ENCODE measurements around the gene WWOX.

DNA sequence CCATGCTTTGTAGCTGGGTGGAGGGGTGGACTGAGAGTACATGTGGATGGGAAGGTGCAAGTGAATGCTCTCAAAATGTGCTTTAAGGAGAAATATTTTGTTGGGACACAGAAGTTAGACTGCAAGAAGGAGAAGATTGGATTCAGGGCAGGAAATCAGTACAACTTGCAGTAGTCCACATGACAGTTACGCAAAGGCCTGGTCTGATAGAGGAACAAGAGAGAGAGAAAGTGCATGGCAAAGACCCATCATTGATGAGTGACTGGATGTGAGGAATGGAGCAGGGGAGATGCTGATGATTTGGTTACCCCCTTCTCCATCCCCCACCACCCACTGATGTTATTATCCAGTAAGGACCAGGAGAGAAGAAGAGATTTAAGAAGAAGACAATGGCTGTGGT, 1028.3 kb downstream of the WWOX start:
- TF ChIP-seq, protein P1, sequence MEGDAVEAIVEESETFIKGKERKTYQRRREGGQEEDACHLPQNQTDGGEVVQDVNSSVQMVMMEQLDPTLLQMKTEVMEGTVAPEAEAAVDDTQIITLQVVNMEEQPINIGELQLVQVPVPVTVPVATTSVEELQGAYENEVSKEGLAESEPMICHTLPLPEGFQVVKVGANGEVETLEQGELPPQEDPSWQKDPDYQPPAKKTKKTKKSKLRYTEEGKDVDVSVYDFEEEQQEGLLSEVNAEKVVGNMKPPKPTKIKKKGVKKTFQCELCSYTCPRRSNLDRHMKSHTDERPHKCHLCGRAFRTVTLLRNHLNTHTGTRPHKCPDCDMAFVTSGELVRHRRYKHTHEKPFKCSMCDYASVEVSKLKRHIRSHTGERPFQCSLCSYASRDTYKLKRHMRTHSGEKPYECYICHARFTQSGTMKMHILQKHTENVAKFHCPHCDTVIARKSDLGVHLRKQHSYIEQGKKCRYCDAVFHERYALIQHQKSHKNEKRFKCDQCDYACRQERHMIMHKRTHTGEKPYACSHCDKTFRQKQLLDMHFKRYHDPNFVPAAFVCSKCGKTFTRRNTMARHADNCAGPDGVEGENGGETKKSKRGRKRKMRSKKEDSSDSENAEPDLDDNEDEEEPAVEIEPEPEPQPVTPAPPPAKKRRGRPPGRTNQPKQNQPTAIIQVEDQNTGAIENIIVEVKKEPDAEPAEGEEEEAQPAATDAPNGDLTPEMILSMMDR (IDR thresholded peaks at IDR 0.05; ENCODE audit: borderline replicate concordance, extremely low read depth, low read length, poor library complexity, severe bottlenecking): no peak
- no peak for TF ChIP-seq EZH2 (IDR thresholded peaks at IDR 0.05; ENCODE audit: borderline replicate concordance, low read depth, low read length, severe bottlenecking)
